IPS-NIHi11 (cell line): Measurements from ENCODE around the gene CDH13.

Experiments used
- DNase-seq: peaks from one replicate; pipeline ENCODE4 v3.0.0; 2012; ENCODE audit warnings: mixed read lengths, low spot score

Gene CDH13

DNA sequence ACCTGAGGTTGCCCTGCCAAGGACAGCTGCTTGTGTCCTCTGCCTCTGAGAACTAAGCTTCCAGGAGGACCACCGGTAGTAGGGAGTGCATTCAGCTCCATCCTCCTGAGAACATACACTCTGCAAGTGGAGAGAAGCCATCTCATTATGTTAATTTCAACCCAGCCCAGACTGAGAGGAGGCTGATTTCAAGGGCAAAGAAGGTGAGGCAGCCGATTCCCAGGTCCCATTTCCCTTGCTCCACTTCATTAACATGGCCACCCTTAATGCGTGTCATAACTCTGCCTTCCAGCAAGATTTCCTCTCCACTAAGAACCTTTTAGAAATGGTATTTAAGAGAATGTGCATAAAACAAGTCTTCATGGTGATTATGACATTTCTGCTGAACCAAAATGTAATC, 72.5 kb downstream of the CDH13 start:
- DNase-seq: no peak

DNA sequence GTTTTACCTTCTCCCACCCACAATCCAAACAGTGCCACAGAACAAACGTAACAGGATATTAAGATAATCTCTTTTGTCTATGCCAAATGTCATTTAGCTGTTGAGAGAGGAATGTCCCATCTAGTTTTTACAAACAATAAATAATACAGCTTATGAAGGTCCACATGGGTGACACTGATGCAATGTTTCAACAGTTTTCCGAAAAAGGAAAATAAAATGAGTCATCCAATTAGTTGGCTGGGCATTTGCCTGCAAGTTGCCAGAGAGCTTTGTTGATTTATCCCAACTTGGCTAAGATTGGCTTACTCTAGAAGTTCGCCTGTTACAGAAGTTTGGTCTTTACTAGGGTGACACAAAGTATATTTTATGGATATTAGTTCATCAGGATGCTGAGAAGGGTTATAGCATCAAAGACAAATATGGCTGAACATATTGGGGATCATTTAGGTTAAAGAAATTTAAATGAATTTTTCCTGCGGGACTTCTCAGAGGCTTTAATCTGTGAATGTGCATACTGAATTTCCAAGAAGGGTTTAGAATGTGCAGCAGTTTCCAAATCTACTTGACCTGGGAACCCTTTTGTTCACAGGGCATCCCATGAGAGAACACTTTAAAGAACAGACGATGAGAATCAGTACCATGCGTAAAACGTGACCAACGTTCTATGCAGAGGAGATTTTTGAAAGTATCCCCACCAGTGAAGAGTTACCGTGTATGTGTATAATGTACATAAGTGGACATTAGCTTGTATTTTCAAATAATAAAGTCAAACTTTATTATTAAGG, 73.1 kb downstream of the CDH13 start:
- no peak for DNase-seq

GRCh38 chr16:82700541-82701235, 73.9 kb downstream of the CDH13 start:
- DNase-seq: no peak

DNA sequence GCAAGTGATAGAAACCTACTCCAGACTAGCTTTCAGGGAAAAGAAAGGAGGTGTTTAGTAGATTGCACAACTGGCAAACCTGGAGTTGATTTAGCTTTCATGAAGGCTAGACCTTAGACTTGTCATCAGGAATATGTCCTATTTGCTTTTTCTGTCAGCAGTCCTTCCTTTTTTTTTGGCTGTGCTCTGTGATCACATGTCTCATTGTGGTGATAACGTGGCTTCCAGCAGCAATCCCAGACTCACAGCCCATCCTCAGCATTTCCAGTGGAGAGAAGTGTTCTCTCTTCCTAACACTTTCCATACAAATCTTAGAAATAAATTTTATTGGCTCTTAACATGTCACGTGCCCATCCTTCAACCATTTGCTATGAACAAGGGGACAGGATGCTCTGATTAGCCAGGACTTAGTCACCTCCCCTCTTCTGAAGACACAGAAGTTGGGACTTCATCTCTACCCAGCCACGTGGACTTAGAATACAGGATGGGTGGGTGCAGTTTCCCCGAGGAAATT, 74.7 kb downstream of the CDH13 start:
- DNase-seq: no peak

GRCh38 chr16:82703161-82703560, 76.4 kb downstream of the CDH13 start:
- no peak for DNase-seq

GRCh38 chr16:82703871-82704768, 77.4 kb downstream of the CDH13 start:
- DNase-seq: no peak

- no peak for DNase-seq
These were observed 83.2 kb downstream of the CDH13 start for GRCh38 chr16:82709987-82710386.

- DNase-seq: no peak
These were observed 87.0 kb downstream of the CDH13 start for GRCh38 chr16:82713778-82714177.

DNA sequence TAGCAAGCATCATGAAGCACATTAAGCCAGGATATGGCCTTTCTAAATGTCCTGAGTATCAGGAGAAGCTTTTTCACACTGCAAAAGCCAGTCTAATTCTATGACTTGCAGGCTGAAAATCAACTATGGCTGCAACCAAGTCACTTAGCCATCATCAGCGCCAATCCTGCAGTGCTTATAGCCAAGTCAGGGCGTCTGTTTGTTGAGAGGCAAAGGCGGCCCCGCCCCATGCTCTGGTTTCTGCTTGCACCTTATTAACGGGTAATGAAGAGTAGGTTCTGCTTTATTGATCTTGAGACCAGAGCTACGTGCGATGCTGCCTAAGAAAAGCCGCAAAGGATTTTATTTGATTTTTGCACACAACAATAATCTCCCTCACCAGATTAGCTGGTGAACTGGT, 88.4 kb downstream of the CDH13 start:
- DNase-seq: no peak

DNA sequence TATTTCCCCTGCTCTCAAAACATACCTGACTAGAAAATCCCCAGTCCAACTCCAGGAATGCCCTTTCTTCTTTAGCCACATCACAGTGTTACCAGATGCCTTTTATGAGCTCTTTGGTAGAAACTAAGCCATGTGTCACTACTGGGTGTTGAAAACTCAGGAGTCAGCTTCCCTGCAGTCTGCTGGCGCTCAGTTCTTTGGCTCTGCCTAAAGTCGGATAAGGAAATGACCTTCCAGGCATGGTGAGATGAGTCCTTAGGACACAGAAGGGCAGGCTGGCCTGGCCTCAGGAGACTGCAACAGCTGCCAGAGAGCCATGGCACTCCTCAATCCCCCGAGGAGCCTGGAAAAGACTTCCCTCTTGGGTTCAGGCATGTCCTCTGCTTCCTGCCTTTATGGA, 89.1 kb downstream of the CDH13 start:
- DNase-seq: no peak

GRCh38 chr16:82716361-82716855, 89.6 kb downstream of the CDH13 start:
- no peak for DNase-seq

DNA sequence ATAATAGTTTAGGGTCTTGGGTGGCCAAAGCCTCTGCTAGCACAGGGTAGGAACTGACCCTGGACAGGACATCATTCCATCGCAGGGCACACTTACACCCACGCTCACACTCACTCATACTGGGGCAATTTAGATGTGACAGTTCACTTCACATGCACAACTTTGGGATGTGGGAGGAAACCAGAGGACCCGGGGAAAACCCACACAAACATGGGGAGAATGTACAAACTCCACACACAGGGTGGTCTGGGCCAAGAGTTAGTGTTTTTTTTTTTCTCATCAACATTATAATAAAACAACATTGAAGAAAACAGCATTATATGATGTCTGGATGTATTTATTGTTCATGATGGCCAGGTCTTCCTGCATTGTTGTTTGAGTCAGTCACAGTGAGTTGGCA, 93.6 kb downstream of the CDH13 start:
- DNase-seq: no peak

DNA sequence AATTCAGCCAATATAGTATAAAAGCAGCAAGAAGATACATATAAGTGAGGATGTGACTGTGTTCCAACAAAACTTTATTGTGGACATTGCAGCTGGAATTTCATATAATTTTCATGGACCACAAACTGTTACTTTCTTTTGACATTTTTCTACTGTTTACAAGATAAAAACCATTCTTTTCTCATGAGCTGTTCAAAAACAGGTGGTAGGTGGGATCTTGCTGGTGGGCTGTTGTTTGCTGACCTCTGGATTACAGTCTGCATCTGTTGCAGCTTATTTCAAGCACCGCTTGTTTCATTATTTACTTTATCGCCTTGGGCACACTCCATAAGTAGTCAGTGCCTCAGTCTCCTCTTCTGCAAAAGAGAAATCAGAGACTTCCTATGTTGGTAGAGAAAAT, 99.5 kb downstream of the CDH13 start:
- no peak for DNase-seq

- DNase-seq: no peak
These were observed 102.1 kb downstream of the CDH13 start for GRCh38 chr16:82728901-82729300.

- no peak for DNase-seq
These were observed 104.1 kb downstream of the CDH13 start for GRCh38 chr16:82730901-82731300.

GRCh38 chr16:82732461-82732860, 105.7 kb downstream of the CDH13 start:
- DNase-seq: no peak

DNA sequence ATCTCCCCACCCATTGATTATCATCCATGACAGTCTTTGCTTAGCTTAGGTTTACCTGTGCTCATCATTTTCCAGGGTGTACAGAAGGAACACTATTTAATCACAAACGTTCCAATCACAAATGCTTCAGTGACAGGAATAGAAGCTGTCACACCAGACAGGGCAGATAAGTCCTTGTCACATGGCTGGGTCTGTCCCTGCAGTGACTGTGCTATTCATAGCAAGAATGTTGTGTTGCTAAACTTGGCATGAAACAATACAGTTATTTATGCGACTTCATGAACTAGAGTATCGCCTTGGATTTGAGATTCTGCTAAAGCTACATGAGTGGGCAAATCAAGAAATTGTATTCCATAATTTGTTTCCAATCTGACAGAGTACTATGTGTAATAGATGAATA, 108.4 kb downstream of the CDH13 start:
- no peak for DNase-seq

DNA sequence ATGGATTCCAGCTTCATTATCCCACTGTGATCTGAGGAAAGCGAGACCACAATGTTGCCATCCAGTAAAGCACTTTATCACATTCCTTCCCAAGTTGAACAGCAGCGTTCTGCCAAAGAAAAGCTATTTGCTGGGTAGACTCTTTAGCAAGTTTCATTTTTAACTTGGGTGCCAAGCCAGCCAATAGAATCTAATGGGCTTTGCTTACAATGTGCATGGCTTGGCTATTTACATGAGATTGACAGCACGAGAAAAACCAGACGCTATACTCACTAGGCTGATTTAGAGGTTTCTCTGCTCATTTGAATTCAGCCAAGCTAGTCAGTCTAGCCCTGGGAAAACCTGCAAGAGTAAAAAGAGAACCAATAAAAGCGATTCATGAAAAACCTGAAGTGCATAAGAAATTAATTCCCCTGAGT, 108.9 kb downstream of the CDH13 start:
- no peak for DNase-seq

DNA sequence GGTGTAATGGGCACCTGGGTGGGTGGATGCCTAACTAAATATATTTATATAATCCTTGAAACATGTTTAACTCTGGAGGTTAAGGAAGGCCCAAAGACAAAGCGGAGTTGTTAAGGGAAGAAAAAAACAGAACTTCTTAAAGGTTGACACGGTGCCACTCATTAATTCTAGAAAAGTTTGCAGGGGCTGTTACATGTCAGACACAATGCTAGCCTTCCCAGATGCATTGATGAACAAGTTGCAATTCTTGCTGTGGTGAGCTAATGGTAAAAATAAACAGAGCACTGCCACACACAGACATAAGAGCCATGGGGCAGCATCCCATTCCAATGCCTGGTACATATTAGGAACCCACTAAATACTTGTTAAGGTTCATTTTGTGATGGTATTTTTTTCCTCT, 109.5 kb downstream of the CDH13 start:
- DNase-seq: no peak

DNA sequence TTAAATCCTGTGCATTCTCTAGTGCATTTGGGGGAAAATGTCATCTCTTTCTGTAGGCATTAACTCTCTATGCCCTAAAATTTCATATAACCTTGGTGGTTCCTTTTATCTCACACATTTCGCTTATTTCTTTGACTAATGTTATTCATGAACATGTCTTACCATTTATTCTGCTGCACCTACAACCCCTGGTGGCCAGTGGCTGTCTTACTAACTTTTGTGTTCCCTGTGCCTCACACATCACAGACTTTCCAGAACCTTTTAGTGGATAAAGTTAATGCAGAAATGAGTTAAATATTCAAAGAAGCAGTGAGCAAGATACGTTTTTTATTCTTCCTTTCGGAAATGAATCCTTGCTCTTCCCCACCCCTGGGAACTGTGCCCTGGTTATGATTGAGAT, 111.9 kb downstream of the CDH13 start:
- no peak for DNase-seq

- no peak for DNase-seq
These were observed 114.4 kb downstream of the CDH13 start for GRCh38 chr16:82741073-82741615.

DNA sequence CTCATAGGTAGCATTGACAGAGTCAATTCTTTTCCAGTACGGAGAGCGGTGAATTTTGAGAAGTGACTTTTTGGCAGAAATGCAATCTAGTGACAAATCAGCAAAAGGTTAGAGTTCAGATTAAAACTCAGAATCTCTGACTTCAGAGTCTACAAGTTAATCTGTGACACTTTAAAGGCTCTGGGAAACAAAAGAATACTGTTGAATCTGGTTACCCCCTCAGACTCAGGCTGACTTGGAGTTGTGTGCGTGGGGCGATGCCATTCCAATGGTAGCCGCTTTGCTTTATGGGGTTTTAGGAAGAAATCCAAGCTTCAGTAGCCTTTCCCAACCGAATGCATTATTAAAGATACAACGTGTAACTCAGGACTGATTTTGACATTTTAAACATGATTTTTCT, 118.2 kb downstream of the CDH13 start:
- DNase-seq: no peak
